GM19025 (cell line): Measurements from ENCODE around the gene PCDHGC4.
A peak's percentile ranks its signal among the peaks of the same experiment; 100 is the strongest.

Experiments
- ATAC-seq: cut with Tn5 transposase; IDR thresholded peaks from one replicate; pipeline ENCODE4 v1.9.1; 2021; ENCODE audit warnings: mild to moderate bottlenecking, low read depth, moderate library complexity; ENCODE audit not compliant: unreplicated experiment

PCDHGC4 gene

DNA sequence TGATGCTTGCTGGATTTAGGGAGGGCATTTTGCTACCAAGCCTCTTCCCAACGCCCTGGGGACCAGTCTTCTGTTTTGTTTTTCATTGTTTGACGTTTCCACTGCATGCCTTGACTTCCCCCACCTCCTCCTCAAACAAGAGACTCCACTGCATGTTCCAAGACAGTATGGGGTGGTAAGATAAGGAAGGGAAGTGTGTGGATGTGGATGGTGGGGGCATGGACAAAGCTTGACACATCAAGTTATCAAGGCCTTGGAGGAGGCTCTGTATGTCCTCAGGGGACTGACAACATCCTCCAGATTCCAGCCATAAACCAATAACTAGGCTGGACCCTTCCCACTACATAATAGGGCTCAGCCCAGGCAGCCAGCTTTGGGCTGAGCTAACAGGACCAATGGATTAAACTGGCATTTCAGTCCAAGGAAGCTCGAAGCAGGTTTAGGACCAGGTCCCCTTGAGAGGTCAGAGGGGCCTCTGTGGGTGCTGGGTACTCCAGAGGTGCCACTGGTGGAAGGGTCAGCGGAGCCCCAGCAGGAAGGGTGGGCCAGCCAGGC lies 27.0 kb downstream of the PCDHGC4 start:
- ATAC-seq: no peak

DNA sequence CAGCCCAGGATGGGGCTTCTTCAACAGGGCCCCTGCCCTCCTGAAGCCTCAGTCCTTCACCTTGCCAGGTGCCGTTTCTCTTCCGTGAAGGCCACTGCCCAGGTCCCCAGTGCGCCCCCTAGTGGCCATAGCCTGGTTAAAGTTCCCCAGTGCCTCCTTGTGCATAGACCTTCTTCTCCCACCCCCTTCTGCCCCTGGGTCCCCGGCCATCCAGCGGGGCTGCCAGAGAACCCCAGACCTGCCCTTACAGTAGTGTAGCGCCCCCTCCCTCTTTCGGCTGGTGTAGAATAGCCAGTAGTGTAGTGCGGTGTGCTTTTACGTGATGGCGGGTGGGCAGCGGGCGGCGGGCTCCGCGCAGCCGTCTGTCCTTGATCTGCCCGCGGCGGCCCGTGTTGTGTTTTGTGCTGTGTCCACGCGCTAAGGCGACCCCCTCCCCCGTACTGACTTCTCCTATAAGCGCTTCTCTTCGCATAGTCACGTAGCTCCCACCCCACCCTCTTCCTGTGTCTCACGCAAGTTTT lies 27.6 kb downstream of the PCDHGC4 start:
- ATAC-seq: no peak

DNA sequence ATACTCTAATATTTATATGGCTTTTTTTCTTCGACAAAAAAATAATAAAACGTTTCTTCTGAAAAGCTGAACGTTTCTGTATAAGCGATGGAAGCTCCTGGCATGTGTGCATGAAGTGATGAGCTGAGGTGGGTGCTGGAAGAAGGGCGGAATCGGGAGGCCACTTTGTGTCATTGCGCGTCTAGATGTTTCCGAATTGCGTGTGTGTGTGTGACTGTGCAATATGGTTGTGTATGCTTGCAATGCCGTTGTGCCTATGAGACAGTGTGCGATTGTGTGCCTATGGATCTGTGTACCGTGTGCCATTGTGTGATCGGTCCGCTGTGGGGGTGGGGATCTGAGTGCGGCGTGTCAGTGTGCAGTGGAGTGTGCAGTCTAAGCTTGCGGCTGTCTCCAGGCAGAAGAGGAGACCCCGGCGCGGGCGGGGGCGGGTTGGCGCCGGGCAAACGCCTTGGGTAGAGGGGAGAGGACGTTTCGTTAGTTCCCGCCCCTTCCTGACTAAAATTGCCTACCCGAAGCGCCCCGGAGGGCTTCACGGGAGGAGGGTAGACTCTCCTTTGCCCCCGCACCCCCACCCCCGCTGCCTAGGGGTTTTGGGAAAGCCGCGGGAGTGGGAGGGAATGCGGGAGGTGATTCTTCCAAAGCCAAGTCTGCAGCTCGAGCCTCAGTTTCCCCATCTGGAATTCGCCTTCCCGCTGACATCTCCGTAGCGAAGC lies 28.2 kb downstream of the PCDHGC4 start:
- no peak for ATAC-seq

DNA sequence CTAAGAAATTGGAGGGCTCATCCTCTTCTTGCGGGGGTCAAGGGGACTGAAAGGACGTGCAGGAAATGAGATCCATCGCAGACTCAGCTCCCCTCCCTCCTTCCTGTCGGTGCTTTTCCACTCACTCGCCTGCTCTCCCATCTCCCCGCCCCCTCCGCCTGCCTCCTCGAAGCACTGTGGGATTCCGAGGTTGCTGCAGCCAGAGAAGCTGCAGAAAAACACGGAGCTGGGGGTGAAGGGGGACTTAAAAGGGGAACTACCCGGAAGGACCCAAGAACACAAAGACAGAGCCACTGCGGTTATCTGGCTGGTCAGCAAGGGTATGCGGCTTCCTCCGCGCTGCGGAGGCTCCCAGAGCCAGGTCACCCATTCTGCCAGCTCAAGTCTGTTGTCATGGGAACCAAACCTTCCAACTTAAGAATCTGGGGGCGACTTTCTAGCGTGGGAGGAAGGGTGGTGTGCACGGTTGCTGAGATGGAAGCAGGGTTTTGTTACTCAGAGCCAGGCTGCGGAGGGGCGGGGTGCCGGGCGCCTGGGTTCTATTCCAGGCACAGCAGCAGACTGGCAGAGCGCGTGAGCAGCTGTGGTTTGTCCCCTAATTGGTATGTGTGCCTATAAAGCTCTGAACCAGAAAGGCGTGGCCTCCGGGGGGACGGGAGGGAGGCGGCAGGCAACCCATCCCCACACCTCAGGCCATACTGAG lies 28.9 kb downstream of the PCDHGC4 start:
- ATAC-seq: peak; percentile 10

DNA sequence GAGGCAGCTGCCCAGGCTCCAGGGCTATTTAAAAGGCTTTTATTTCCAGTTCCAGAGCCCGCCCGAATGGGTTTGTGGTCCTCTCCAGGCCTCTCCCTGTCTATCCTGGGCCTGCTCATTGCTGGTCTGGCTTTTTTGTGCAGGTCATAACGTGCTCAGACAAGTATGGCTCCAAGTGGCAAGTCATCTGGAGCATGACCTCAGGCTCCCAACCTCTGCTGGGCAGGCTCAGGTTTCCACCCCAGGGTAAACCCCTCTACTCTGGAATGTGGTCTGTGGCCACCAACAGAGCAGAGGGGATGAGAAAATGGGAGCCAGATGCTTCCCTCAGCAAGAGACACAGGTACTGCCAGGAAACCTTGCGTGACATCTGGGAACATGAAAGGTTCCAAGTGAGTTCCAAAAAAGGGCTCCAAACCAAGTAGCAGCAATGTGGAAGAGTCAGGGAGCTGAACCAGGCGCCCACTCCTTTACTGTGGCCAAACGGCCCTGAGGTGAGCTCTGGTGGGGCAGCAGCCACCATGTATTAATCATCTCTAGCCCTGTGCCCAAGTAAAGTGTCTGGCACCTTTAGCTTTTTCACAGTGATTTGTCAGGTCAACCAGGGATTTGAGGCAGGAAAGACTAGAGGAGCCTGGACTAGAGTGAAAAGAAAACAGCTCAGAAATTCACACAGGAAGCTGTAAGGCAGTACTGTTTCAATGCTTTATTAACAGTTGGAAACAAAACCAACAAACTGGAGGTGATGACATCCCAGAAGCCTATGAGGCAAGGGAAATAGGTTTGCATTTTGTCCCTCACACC lies 29.7 kb downstream of the PCDHGC4 start:
- peak; percentile 3 for ATAC-seq

DNA sequence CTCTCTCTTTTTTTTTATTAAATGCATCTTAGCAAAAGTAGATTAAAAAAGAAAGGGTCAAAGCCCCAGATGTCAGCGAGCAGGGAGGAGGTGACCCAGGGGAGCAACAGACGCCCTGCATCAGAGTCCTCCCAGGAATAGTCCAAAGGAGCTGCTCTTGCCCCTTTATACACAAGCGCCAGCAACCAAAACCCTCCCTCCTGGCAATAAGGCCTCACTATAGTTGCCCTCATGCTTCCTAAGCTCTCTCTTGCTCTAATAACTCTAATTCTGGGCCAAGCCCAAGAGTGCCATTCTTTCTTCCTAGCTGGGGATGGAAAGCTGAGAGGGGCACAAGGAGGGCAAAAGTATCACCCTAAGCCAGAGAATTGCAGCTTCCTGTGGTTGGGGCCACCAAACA lies 30.3 kb downstream of the PCDHGC4 start:
- ATAC-seq: no peak

DNA sequence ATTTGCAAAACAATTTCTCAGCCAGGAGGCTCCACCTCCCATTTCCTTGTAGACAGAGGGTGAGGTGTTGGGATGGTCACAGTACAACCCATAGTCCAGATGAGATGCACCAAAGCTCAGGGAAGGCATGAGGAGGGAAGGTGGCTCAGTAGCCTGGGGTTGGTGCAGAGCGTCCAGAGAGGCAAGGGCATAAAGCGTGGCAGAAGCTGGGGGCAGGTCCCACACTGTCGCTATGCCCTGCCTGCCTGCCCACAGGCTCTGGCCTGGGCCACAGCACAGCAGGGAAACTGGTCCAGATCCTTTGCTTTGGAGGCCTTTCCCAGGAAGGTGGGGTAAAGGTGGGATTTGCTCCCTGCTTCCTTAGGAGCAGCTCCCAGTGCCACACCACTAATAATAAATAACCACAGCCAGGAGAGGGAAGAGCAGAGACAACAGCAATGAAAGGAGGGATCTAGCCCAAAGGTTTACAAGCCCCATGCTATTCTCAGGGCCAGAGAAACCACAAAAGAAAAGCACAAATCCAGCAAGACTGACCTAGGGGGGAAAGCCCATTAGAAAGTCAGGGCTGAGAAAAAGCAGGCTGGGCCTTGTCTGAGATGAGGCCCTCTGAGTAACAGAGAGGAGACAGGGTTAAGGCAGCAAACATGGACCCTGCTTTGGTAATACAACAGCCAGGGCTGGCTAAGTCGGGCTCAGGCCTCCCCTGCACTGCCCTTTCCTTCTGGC lies 31.3 kb downstream of the PCDHGC4 start:
- no peak for ATAC-seq

DNA sequence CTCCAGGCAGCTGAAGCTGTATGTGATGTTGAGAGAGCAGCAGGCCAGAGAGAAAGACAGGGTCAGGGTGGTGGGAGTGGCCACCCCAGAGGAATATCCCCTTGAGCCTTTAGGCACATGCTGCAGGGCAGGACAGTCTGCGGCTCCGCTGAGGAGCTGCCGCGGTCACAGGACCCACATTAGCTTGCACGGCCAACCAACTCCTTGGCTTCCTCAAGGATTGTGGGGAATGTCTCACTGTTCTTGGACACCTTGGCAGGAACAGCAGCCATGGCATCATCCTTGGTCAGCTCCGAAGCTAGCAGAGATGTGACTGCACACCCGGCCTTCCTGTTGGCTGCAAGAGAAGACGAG lies 31.8 kb downstream of the PCDHGC4 start:
- no peak for ATAC-seq

DNA sequence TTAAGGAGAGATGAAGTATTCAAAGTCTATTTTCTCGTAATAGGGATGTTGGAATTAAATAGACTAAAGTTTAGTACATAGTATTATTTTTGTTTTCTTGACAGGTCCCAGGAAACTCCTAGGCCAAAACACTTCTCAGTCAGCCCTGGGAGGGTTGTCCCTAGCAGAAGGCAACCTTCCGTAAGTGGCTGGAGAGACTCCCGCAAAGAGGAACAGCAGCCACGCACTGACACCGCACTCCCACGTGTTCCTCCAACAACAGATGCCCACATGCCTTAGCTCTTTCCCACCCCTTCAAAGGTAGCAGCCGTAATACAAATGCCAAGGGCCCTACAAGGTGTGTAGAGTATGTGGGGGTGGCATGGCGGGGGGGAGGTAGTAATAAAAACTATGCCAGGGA lies 32.5 kb downstream of the PCDHGC4 start:
- no peak for ATAC-seq

DNA sequence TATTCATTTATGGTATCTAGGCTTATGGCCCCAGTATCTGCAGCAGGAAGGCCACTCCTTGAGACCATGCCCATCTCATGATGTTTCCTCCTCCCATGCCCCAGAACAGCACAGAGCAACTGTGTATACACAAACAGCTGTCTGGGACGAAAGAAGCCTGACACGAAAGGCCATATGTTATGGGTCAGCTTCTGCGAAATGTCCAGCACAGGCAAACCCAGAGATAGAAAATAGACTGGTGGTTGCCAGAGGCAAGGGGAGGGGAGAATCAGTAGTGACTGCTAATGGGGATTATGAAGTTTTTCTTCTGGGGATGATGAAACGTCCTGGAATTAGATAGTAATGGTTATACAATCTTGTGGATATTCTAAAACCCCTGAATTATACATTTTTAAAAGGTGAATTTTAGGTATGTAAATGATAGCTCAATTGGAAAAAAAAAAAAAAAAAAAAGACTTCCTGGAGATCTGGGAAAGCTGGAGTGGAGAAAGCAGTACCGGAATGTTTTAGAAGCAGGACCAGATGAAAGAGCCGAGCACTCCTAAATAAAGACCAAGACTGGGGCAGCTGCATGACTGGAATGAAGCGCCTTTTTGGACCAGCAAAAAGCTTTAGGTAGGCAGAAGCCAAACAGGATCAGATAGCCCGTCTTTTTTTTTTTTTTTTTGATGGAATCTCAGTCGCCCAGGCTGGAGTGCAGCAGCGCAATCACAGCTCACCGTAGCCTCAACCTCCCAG lies 33.2 kb downstream of the PCDHGC4 start:
- ATAC-seq: no peak

DNA sequence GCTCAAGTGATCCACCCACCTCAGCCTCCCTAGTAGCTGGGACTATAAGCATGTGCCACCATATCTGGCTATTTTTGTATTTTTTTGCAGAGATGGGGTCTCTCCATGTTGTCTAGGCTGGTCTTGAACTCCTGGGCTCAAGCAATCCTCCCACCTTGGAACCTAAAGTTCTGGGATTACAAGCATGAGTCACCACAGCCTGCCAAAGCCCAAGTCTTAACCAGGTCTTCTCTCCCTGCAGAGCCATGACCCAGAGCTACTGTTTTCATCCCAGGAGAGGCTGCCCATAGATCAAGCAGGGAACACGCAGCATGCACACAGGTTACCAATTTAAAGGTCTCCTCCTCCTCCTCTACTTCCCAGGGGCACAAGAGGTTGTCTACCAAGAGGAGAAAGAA lies 33.8 kb downstream of the PCDHGC4 start:
- no peak for ATAC-seq

DNA sequence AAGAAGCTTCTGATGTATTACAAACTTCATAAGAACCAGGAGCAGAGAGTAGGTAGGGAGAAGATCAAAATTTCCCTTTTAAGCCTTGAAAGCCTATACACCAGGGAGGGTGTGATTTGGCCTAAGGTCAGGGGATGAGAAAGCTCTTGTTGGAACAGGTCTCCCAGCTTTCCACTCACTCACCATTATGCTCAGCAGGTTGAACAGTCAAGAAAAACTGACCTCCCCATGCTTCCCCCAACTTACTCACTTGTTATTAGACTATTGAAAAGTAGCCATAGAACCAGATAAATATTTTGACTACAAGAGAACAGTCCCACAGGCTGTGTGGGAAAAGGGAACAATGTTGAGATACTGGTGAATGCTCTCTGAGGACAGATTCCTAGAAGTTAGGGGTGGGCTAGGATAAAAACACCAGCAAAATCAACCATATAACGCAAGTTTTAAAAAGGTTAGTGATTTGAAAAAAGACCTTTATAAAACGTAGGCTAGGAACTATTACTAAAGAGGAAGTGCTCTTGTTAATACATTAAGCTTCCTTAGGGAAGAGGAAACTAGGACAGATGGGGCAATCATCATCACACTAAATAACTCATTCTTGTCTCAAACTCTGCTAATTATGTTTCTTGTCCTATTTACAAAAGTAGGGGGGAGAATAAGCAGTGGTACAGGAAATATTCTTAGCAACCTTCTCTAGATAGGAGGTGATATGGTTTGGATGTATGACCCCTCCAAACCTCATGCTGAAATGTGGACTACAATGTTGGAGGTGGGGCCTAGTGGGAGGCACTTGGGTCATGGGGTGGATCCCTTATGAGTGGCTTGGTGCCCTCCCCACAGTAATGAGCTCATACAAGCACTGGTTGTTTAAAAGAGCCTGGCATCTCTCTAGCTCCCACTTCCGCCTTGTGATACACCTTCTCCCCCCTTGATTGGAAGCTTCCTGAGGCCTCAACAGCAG lies 35.1 kb downstream of the PCDHGC4 start:
- ATAC-seq: no peak

DNA sequence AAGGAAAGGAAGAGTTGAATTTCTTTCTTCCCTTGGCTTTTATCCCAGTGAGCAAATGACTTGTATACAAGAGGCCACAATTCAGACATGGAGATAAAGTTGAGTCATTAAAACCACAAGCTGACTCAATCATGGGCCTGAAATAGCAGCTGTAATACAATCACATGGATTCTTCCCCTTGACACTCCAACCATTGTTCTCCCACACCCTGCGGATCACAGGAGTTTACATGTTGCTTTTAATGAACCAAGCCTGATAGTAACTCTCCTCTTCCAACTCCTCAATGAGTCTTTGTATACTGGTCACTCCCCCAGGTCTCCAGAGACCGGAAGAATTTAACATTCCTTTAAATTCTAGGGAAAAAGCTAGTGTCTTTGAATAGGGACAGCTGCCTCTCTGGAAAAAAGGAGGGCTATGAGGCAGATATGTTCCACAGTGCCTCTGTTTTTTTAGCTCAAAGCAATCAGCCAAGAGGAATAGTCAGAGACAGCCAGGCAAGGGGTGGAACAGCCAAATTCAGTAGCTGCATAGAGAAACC lies 36.5 kb downstream of the PCDHGC4 start:
- no peak for ATAC-seq

DNA sequence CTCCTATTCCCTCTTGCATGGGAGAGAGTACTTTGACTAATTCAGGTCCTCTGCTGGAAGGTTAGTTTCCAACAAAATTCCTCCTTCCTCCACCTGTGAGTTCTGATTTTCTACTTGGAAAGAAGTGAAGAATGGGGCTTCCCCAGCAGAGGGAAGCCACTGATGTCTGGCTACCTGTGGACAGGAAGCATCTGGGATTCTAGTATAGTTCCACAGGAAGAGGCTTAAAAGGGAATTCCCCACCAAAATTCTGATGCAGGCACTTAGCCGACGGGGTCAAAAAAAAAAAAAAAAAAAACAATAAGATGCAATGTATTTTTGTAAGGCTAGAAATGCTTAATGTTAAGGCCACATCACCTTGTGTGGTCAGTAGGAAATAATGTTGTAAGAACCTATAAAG lies 37.5 kb downstream of the PCDHGC4 start:
- no peak for ATAC-seq

DNA sequence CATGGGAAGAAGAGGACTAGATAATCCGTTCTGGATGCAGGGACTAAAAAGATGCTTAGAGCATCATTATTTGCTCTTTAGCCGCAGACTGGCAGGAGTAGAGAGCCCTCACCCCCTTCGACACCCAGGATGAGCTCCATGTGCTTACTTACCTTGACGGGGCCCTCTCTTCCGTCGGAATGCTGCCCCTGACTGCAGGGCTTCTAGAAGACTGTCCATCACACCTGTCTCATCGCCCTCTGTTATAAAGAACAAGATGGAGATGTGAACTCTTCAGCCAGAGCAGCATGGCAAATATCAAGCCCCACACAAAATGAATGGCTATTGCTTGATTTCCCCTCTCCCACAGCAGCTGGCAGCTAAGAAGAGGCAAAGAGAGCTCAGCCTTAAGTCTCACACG lies 39.2 kb downstream of the PCDHGC4 start:
- no peak for ATAC-seq

DNA sequence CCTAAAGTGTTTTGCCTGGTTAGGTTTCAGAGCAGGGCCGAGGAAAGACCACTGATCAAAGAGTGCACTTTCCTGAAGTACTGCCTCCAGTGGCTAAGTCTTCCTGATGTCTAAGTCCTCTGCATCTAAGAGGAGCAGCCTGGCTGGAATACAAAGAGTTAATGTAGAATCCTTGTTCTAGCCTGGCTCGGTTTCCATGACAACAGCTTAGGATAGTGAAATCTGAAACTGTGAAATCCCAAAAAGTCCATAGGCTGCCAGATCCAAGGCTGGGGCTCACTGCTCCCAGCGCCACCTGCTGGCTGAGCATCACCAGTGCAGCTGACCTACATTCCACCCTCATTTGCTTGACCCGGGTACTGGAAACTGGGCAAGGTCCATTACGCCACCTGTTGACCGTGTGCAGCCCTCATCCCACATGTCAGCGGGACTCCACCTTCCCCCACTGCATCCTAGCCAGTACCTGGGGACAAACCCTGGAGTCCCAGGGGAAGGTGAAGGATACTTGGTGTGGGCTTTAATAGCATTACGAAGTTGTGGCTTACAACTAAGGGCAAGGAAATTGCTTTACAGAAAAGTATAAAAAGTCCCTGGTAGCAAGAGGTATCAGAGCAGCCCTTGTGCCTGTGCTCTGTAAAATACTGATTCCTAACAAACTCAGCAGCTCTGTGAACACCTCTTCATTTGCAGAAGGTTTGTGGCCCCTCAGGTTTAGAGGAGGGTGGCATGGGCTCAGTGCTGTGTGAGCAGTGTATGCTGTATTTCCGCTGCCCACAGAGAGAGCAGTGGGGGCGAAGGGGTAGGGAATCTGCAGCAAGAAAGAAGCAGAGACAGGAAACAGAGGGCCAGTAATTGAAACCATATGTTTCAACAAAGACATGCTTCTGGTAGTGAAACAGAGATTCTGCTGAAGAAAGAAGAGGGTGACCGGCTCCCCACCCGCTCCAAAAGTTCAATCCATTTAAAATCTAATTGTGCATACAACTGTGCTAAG lies 40.1 kb downstream of the PCDHGC4 start:
- ATAC-seq: peak; percentile 74

DNA sequence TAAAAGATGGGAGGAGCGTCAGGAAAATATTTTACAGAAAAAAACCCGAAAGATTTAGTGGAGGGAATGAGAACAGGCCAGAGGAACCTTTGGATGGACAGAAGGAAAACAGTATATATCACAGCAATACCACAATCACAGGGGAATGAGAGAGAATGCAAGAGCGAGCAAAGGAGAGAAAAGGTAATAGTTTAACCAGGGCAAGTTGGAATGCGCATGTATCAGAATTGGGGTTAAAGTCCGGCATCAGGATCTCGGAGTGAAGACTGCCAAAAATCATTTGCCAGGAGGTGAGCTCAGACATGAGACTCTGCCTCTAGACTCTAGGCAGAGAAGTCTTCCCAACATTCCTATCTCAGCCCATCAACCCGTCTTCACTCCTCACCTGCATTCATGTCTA lies 40.8 kb downstream of the PCDHGC4 start:
- ATAC-seq: no peak
